Nucleus accumbens (tissue), 56 donors: ENCODE data around the gene COL13A1.

Experiments used
- DNase-seq, 56 donors: peaks; one replicate each; lab custom pipeline; 2025; lab: John Stamatoyannopoulos, UW

Gene COL13A1

DNA sequence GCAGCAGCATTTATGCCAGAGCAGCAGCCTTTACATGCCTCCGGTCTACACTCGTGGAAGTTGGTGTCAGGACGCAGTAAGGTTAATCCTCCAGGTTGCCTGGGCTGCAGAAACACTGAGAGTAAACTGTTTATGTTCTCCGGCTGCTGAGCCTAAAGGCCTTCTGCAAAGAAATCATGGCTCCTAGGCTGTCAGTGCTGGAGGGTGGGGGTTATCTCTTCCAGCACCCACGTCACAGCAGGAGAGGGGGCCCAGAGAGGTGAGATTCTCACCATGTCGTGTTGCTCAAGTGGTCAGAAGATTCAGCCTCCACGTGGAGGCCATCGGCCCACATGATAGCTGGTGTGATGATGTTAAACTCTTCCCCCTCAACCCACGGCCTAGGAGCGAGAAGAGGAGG is 41.2 kb downstream of the COL13A1 start:
- no peak for DNase-seq

DNA sequence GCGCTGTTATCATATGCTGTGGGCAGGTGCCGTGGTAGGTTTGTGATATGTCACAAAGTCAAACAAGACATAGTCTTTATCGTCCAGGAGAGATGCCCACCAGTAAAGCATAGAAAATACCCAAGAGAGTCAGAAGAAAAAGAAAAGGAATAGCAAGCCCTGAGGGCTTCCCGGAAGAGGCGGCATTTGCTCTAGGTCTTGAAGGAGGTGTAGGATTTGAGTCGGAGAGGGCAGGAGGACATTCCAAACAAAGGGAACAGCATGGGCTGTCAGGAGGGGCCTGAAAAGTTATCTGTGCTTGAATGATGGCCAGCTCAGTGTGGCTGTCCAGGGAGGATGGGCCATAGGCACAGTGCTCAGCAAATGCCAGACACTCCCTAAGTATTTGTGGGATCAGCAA is 42.2 kb downstream of the COL13A1 start:
- DNase-seq: no peak

- DNase-seq: no peak
Observed at GRCh38 chr10:69844698-69845097, 43.0 kb downstream of the COL13A1 start.

DNA sequence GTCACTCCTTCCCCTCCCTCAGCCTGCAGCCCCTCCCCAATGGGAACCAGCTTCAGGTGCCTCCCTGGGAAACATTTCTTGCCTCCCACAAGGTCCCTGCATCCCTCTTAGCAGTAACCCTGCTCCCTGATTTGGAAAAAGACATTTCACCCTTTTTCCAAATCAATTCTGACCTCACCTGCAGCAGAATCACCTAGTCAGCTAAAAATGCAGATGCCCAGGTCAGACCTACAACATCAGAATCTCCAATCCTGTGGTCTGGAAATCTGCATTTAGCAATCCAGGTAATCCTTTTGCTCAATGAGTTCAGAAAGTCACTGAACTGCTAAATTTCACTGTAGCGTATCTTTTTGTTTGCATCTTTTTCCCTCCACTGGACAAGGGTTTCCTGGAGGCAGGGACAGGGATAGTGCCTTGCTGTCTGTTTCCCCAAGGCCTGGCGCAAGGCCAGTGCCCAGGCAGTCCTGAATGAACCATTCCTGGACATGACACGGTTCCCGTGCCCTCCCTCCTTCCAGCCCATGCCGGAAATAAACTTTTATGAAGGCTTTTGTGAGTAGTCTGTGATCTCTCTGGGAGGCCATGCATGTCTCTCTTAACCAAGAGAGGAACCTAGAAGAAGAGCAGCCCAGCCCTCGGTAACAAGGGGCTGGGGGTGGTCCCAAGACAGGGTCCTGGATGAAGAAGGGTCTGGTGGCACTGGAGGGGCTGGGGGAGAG is 44.0 kb downstream of the COL13A1 start:
- DNase-seq: peak in 1 of 56 donors; percentile 31

DNA sequence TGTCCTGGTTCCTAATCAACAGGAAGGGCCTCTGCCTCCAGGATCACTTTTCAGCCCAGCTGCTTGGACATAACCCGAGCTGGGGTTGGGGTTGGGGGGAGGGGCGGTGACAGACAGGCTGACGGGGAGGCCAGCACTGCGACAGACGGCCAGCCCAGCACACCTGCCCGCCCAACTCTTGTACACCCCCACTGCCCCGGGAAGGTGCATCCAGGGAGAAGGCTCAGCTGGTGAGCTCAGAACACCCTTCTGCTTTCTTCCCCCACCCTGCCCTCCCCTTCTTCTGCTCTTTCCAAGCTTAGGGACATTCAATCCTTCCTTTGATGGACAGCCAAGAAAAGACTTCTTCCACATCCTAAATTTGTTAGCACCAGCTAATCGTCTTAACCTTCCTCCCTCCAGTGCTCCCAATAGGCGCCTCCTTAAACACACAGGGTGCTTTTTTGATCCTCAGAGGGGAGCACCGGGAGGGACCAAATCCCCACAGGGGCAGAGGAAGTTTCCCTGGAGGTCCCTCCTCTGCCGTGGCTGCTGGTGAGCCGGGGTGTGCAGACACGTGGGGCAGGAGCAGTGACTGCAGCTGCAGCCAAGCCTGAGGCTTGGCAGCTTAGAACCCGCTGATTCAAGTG is 44.7 kb downstream of the COL13A1 start:
- peak in 3 of 56 donors; percentile 3 to 16 (median 9) for DNase-seq

- no peak for DNase-seq
Observed at GRCh38 chr10:69847458-69847857, 45.8 kb downstream of the COL13A1 start.

GRCh38 chr10:69847883-69848282 is 46.2 kb downstream of the COL13A1 start:
- DNase-seq: no peak

DNA sequence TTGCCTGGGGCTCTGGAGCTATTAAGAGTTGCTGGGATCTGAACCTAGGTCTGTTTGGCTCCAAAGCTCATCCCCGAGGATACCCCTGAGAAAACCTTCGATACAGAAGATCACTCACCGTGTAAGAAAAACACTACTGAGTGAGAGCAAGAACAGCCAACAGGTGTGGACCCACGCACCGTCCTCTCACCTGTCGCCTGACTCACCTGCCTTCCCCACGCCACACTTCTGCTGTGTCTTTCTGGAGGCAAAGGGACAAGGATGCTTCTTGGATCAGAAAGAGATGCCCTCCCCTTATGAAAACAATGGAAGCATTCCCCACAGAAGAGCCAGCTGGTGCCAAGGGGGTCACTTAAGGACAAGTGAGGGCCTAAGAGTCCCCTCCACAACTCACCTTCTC is 46.7 kb downstream of the COL13A1 start:
- no peak for DNase-seq

DNA sequence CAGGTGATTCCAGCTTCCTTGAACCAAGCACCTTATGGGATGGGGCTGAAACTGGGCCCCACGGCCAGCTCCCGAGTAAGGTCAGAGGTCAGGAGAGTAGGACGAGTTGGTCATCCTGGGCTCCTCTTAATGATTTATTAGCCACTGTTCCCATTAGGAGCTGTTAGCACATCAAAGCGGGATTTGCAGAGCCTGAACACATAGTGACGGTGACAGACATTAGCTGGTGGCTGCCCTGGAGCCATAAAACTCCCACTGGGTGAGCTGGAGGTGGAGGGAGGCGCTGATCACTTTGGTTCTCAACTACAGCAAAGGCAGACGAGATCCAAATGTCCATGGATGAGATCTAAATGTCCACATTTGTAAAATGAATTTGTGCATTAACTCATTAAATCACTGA is 48.1 kb downstream of the COL13A1 start:
- no peak for DNase-seq

GRCh38 chr10:69850440-69850839 is 48.7 kb downstream of the COL13A1 start:
- DNase-seq: no peak

DNA sequence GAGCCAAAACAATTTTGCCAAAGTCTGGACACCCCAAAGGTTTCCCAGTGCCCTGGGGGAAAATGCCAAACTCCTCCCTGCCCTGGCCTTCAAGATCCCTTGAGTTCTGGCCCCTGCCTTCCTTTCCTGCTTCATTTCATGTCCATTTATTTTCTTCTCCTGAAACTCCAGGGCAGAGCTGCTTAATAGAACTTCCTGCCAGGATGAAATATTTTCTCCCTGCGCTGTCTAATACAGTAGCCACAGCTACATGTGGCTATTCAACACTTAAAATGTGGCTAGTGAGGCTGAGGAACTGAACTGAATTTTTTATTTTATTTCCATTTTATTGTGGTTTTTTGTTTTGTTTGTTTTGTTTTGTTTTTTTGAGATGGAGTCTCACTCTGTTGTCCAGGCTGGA is 49.6 kb downstream of the COL13A1 start:
- no peak for DNase-seq

GRCh38 chr10:69853064-69853463 is 51.4 kb downstream of the COL13A1 start:
- no peak for DNase-seq

- no peak for DNase-seq
Observed at GRCh38 chr10:69854511-69855345, 53.0 kb downstream of the COL13A1 start.

DNA sequence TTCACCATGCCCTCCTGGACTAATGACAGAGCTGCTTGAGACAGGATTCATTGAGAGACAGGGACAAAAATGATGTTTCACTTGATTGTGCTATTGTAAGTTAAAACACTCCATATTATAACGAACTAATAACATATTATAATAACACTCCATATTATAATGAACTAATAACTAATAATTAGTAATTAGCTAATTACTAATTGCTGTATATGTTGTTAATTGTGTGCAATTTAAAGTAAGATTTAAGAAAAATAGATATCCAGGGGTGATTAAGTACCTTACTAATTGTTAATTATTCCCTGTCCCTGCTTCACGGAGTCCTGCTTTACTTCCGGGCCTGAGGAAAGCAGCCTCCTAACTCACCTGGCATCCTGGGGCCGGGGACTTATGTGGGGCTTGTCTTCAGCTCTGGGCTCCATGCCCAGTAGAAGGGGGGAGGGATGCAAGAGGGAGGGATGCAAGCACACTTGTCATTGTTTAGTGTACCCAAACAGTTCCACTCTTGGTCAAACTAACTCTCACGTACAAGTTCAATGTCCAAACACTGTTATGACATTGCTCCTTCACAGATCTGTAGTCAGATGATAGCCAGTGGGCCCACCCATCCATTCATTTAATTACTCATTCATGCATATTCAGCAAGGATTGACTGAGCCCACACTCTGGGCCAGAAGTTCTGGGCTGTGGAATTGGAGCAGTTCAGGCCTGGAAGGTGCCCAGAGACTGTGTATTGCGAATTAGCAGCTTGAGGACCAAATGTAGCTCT is 53.8 kb downstream of the COL13A1 start:
- peak in 18 of 56 donors; percentile 2 to 58 (median 26) for DNase-seq

DNA sequence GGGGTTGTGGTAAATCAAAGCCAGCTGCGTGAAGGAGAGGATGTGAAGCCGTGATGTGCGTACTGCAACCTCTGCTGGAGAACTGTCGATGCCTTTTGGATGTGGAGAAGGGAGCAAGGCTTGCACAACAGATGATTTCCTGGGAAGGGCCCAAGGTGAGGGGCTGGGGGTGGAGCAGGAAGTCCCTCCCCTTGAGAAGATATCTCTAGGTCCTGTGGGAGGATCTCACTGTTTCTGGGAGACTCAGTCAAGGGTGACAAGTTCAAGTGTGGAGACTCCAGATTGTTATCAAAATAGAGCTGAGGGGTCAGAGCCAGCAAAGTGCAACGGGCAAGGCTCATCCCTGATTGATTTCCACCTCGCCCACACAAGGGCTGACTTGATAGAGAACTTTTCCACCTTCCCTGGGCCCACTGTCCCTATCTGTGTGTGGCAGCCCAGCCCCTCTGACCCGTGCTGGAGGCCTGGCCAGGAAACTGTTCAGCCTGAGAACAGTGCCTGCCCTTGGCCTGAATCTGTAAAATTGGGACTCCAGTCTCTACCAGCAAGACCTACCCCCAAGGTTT is 55.0 kb downstream of the COL13A1 start:
- no peak for DNase-seq

- no peak for DNase-seq
Observed at GRCh38 chr10:69858201-69858600, 56.5 kb downstream of the COL13A1 start.

DNA sequence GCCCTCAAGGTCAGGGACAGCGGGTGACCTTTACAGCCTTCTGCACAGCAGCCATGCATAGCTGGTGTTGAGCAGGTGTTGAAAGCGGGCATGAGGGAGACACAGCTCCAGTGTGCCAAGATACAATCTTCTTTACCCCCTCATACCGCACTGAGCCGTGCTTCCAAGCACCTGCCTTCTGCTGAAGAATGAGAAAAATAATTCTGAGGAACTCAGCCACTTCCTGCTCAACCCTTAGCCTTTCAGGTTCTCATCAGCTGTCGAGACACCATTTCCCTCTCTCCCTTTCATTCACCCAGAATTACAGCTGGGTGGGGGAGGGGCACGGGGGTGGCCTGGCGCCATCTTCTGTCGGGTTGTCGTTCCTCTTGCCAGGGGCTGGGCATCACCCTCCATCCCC is 58.6 kb downstream of the COL13A1 start:
- no peak for DNase-seq

- no peak for DNase-seq
Observed at GRCh38 chr10:69861251-69862240, 59.8 kb downstream of the COL13A1 start.

- DNase-seq: no peak
Observed at GRCh38 chr10:69862882-69863530, 61.3 kb downstream of the COL13A1 start.
